Right cardiac atrium (tissue), 5 donors: Measurements from ENCODE around the gene MICU1. TPM values are rescaled to one million over a fixed set of nuclear protein-coding genes. Genes with fewer than 3 reads are reported as not detected.

Experiments used
- ATAC-seq, 2 donors: fragments of 200-7000 bp; cut with Tn5 transposase; one replicate each; pipeline versions ENCODE4 v1.8.0 to v1.9.1; 2020; ENCODE audit warnings: moderate library complexity in 2 of 2, mild to moderate bottlenecking in 1 of 2
- DNase-seq, 3 donors: peaks; one replicate each; pipeline ENCODE4 v3.0.0-alpha.2; 2020
- H3K27ac ChIP-seq: one replicate; pipeline ENCODE4 v1.5.1; 2013; ENCODE audit warnings: mild to moderate bottlenecking, low read length, control low read depth, moderate library complexity
- H3K27me3 ChIP-seq: one replicate; pipeline ENCODE4 v1.6.1; 2013; ENCODE audit not compliant: control insufficient read depth, insufficient read depth
- H3K4me1 ChIP-seq: one replicate; pipeline ENCODE4 v1.6.1; 2013; ENCODE audit warnings: low read length; ENCODE audit not compliant: control insufficient read depth, insufficient read depth
- H3K4me3 ChIP-seq: one replicate; pipeline ENCODE4 v1.5.1; 2013; ENCODE audit warnings: low read length, control low read depth
- H3K9me3 ChIP-seq: one replicate; pipeline ENCODE4 v1.6.1; 2013; ENCODE audit warnings: low read length; ENCODE audit not compliant: control insufficient read depth
- WGBS: extraction: QIAGEN DNeasy Blood & Tissue Kit; methylation state at CpG from one replicate; pipeline ENCODE4 v1.1.7; 2013; 5-methylcytosine and 5-hydroxymethylcytosine counted together
- intact Hi-C, 4 donors: fragments of 100-400 bp; cut with DNase I; formaldehyde crosslinking; loops; one replicate each; pipeline versions ENCODE4 v1.11.0 to v1.14.0; 2022 to 2023
- polyA plus RNA-seq: library from polyadenylated mRNA; stranded (reverse); fragments of 200-250 nt; gene quantifications from one replicate; pipeline ENCODE4 v1.2.3, GENCODE V29; 2013
- total RNA-seq, 4 donors: library from RNA; stranded (reverse); fragmentation: NEBNext Ultra II Directional; extraction: Animal tissue kit (Norgen Biotek cat#: 25700); gene quantifications; one replicate each; pipeline ENCODE4 v1.2.1, GENCODE V29; 2021
- donor health status: healthy with polysubstance abuse.
- donor health status: DM: no; HTN: yes; CAD: no.
- donor health status: DM: no; HTN: no; CAD: no.
- donor health status: DM: no; HTN: yes; CAD: no; lungs with severe emphysema.
- donor health status: DM: yes; HTN: yes; CAD: no.

The MICU1 gene
- total and polyA plus RNA-seq, 5 donors, result 35.3 to 51.2 (median 42.0) TPM

DNA sequence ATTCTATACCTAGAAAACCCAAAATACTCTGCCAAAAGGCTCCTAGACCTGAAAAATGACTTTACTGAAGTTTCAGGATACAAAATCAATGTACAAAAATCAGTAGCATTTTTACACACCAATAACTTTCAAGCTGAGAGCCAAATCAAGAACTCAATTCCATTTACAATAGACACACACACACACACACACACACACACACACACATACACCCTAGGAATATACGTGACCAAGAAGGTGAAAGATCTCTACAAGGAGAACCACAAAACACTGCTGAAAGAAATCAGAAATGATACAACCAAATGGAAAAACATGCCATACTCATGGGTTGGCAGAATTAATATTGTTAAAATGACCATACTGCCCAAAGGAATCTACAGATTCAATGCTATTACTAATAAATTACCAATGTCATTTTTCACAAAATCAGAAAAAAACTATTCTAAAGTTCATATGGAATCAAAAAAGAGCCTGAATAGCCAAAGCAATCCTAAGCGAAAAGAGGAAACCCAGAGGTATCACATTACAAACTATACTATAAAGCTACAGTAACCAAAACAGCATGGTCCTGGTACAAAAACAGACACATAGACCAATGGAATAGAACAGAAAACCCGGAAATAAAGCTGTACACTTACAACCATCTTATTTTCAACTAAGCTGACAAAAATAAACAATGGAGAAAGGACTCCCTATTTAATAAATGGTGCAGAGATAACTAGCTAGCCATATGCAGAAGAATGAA is 122.0 kb downstream of the MICU1 start:
- Histone ChIP-seq H3K27ac (no peak overlapping the region), H3K4me3 (no peak overlapping the region), H3K27me3 (no peaks in the 10 kb centered on the region), H3K9me3 (no peaks in the 10 kb centered on the region), H3K4me1 (no peaks in the 10 kb centered on the region)
- ATAC-seq (no peak), DNase-seq (no peak)
- intact Hi-C loops, result no loop called here
- 90% methylated on average over 3 of the region's 3 CpGs for WGBS

DNA sequence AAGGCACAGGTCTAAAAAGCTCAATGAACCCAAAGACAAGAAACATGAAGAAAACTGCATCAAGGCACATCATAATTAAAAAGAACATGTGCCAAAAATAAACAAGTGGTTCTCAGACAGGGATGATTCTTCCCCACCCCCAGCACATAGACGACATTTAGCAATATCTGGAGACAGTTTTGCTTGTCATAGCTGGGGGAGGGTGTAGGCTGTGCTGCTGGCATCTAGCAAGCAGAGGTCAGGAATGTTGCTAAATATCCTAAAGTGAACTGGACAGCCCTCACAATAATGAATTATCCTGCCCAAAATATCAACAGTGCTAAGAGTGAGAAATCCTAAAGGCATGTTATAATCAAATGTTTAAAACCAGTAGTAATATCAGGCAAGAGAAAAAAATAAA is 122.6 kb downstream of the MICU1 start:
- H3K4me1 ChIP-seq, result no peaks in the 10 kb centered on the region
- whole genome bisulfite sequencing, result 32% methylated on average over 1 of the region's 1 CpG
- intact Hi-C loops, result no loop called here
- H3K27ac ChIP-seq, result no peak overlapping the region
- H3K27me3 ChIP-seq, result no peaks in the 10 kb centered on the region
- no peaks in the 10 kb centered on the region for H3K9me3 ChIP-seq
- ATAC-seq, result peak; percentile 78 to 80
- H3K4me3 ChIP-seq, result no peak overlapping the region
- peak in 2 of 3 donors; percentile 18 to 62 for DNase-seq

DNA sequence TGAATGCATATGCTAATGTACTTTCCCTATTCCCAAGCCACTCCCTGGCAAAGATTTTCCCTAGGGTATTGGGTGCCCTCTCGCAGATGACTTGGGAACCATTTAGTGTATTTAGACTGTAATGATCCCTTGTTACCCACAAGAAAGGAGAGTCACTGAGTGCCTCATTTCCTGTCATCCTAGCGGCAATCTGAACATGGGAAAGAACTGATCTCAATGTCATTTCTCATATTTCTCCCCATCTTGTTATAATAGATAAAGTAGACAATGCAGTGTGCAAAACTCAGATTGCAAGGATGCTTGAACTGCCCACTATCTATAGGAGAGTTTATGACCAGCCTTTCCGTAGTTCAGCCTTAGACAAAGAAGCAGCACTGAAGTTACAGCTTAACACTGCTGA is 123.3 kb downstream of the MICU1 start:
- 90% methylated on average over 3 of the region's 3 CpGs for WGBS
- no peak for ATAC-seq
- Histone ChIP-seq H3K27ac (no peak overlapping the region), H3K4me3 (no peak overlapping the region), H3K27me3 (no peaks in the 10 kb centered on the region), H3K4me1 (no peaks in the 10 kb centered on the region), H3K9me3 (no peaks in the 10 kb centered on the region)
- no peak for DNase-seq
- intact Hi-C loops, result no loop called here

DNA sequence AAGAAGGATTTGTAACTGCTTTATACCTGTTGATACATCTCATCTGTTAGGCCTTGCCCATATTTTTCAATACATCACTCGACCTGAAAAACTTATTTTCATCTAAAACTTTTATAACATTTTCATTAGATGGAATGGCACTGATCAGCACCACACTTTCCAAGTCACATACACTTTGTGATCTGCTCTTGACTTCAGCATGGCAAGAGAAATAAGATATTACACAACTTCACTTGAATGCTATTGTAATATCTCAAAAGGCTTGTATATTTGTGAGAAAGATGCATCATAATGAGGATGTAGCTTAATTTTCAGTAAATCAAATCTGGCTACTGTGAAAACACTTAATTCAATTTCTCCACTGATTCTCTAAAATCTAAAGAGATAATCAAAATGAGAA is 126.2 kb downstream of the MICU1 start:
- no peaks in the 10 kb centered on the region for H3K9me3 ChIP-seq
- no peaks in the 10 kb centered on the region for H3K4me1 ChIP-seq
- H3K27ac ChIP-seq, result no peak overlapping the region
- no peak overlapping the region for H3K4me3 ChIP-seq
- ATAC-seq (no peak), DNase-seq (no peak)
- H3K27me3 ChIP-seq, result no peaks in the 10 kb centered on the region
- intact Hi-C loops, result no loop called here
- WGBS, result 86% methylated on average over 1 of the region's 1 CpG

DNA sequence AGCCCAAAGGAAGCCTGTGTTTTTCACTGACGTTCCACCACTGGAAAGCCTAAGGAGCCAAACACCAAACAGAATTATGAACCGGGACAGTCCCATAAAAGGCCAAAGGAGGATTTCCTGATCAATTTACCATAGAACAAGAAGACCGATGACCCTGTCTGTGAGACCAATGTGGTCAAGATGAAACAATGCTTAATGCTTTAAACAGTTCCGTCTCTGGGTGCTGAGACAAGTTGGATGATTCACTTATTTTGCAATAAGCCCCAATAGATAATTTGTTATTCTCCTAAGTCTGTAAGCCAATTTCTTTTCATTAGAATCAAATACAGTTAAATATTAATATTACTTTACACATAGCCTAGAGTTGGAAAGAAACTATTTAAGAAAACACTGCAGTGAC is 134.9 kb downstream of the MICU1 start:
- Histone ChIP-seq H3K27ac (no peak overlapping the region), H3K9me3 (no peaks in the 10 kb centered on the region), H3K4me1 (no peaks in the 10 kb centered on the region), H3K4me3 (no peak overlapping the region), H3K27me3 (no peaks in the 10 kb centered on the region)
- 75% methylated on average over 4 of the region's 4 CpGs for WGBS
- no peak for DNase-seq
- no peak for ATAC-seq
- intact Hi-C loops, result no loop called here

DNA sequence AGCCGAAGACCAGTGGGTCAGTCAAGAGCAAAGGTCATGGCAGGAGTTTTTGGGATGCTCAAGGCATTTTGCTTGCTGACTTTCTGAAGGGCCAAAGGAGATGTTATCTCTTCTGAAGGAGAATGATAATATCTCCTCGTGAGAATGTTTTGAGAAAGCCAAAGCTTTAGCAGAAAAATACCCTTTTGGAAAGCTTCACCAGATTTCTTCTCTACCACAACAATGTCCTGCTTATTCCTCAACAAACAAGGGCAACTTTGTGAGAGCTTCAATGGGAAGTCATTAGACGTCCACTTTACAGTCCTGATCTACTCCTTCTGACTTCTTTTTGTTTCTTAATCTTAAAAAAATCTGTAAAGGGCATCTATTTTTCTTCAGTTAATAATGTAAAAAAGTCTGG is 138.4 kb downstream of the MICU1 start:
- Histone ChIP-seq H3K4me3 (no peak overlapping the region), H3K9me3 (no peaks in the 10 kb centered on the region), H3K27me3 (no peaks in the 10 kb centered on the region), H3K27ac (no peak overlapping the region), H3K4me1 (no peaks in the 10 kb centered on the region)
- DNase-seq (no peak), ATAC-seq (no peak)
- WGBS, result 84% methylated on average over 3 of the region's 3 CpGs
- intact Hi-C loops, result no loop called here

DNA sequence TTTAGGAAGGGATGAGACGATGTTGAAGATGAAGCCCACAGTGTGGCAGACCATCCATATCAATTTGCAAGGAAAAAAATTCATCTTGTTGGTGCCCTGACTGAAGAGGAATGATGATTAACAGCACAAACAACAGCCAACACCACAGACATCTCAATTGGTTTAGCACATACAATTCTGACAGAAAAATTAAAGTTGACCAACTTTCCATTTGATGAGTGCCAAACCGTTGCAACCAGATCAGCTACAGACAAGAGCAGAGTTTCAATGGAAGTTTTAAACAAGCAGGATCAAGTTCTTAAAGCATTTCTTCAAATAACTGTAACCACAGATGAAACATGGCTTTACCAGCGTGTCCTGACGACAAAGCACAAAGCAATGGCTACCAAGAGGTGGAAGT is 138.8 kb downstream of the MICU1 start:
- no peak for ATAC-seq
- no peak for DNase-seq
- H3K27me3 ChIP-seq, result no peaks in the 10 kb centered on the region
- H3K4me1 ChIP-seq, result no peaks in the 10 kb centered on the region
- no peak overlapping the region for H3K27ac ChIP-seq
- no peaks in the 10 kb centered on the region for H3K9me3 ChIP-seq
- whole genome bisulfite sequencing, result 91% methylated on average over 4 of the region's 4 CpGs
- no peak overlapping the region for H3K4me3 ChIP-seq
- intact Hi-C loops, result no loop called here

DNA sequence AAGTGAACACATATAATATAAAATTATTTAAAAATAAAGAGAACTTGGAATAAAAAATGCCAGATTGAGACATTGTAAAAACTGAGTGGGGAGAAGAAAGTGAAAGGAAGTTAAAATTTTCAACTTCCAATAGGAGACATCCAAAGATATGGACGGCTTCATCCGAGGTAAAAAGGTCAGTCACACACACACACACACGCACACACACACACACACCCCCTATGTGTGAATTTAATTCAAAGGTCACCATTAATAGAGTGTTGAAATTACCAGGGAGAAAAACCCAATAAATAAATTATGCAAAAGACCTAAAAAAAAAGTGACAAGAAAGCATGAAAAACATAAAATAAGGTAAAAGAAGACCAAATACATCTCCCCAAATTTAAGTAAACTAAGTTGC is 140.2 kb downstream of the MICU1 start:
- intact Hi-C loops, result no loop called here
- ATAC-seq (no peak), DNase-seq (no peak)
- WGBS, result 73% methylated on average over 3 of the region's 3 CpGs
- no peak overlapping the region for H3K27ac ChIP-seq
- no peaks in the 10 kb centered on the region for H3K27me3 ChIP-seq
- no peaks in the 10 kb centered on the region for H3K9me3 ChIP-seq
- no peak overlapping the region for H3K4me3 ChIP-seq
- H3K4me1 ChIP-seq, result no peaks in the 10 kb centered on the region

DNA sequence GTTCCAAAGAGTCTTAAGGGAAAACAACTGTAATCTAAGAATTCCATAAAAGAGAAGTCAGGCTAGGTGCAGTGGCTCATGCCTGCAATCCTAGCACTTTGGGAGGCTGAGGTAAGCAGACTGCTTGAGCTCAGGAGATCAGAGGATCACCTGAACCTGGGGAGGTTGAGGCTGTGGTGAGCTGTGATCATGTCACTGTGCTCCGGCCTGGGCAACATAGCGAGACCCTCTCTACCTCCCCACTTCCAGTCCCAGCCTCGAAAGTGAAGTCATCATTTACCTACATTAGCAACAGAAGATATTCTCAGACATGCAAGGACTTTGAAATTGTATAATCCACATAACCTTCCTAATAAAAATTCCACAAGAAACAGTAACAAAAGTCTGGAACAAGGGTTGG is 141.4 kb downstream of the MICU1 start:
- intact Hi-C loops, result no loop called here
- no peak overlapping the region for H3K27ac ChIP-seq
- no peaks in the 10 kb centered on the region for H3K4me1 ChIP-seq
- 98% methylated on average over 3 of the region's 3 CpGs for WGBS
- no peaks in the 10 kb centered on the region for H3K27me3 ChIP-seq
- H3K4me3 ChIP-seq, result no peak overlapping the region
- ATAC-seq (no peak), DNase-seq (no peak)
- no peaks in the 10 kb centered on the region for H3K9me3 ChIP-seq

DNA sequence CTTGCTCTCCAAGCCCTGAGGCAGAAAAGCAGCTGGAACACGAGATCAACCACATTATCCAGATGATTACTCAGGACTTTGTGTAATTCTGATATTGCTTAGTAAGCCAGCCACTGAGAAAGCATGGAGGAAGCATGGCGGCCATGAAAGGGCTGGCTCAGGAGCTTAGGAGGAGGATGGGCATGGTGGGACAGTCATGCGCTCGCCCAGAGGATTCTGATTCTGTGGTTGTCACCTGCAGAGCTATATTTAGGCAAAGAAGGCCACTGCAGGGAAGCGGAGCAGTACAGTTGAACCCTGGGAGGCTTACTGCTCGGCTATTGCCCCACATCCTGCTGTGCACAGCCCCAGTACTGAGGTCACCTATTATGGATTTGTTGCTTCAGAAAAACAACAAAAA is 142.4 kb downstream of the MICU1 start:
- intact Hi-C loops, result no loop called here
- no peaks in the 10 kb centered on the region for H3K4me1 ChIP-seq
- H3K27me3 ChIP-seq, result no peaks in the 10 kb centered on the region
- no peak overlapping the region for H3K27ac ChIP-seq
- H3K9me3 ChIP-seq, result no peaks in the 10 kb centered on the region
- DNase-seq (no peak), ATAC-seq (peak in 1 of 2 donors; percentile 32)
- H3K4me3 ChIP-seq, result no peak overlapping the region
- WGBS, result 76% methylated on average over 6 of the region's 6 CpGs

DNA sequence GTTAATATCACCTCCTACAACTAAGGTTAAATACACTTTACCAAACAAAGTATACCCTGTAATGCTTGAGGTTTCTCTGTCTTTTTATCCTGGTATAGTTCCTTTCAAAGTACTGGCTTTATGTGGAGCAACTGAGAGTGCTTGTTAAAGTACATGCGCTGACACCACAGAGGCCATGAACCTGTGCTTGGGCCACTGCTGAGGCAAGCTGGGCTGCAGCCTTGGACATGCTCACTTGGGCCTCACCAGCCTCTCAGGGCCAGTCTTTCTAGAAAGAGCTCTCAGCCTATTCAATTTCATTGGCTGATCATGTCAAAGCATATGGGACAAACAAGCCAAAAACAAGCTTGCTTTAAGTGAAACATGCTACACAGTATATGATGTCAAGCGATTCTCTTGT is 145.0 kb downstream of the MICU1 start:
- Histone ChIP-seq H3K4me1 (no peaks in the 10 kb centered on the region), H3K27ac (no peak overlapping the region), H3K27me3 (no peaks in the 10 kb centered on the region), H3K9me3 (no peaks in the 10 kb centered on the region), H3K4me3 (no peak overlapping the region)
- intact Hi-C loops, result no loop called here
- 97% methylated on average over 2 of the region's 2 CpGs for WGBS
- no peak for DNase-seq
- no peak for ATAC-seq

DNA sequence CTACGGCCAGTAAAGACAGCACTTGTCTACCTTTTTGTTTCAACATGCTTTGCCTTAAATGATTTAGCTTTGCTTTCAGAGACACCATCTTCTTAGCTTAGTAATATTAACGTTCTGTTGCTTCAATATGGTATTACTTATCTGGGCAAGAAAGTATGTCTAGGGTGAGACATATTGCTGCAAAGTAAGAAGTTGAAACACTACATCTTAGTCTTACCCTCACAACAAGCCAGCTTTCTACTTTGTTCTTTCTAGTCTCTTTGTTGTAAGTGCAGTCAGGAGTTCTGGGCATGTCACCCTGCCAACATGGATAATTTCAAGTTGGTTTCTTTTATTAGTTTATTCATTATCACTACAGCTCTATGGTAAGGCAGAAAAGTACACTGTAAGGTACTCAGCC is 148.4 kb downstream of the MICU1 start:
- 93% methylated on average over 2 of the region's 2 CpGs for WGBS
- no peak for DNase-seq
- no peak overlapping the region for H3K27ac ChIP-seq

More for the DNA sequence above, 148.4 kb downstream of the MICU1 start:
- Histone ChIP-seq H3K4me3 (no peak overlapping the region), H3K9me3 (no peaks in the 10 kb centered on the region), H3K4me1 (no peaks in the 10 kb centered on the region), H3K27me3 (no peaks in the 10 kb centered on the region)
- no peak for ATAC-seq
- intact Hi-C loops, result no loop called here
